Activated CD8-positive, alpha-beta memory T cell treated with anti-CD3 and anti-CD28 coated beads for 48 hours (primary cell): ENCODE measurements around the gene TMEM250.

Experiments
- DNase-seq, 3 experiments: peaks; one replicate each; pipeline ENCODE4 v3.0.0-alpha.2; 2020; ENCODE audit warnings: low read depth in 2 of 3, low spot score in 2 of 3

TMEM250 gene

GRCh38 chr9:136096505-136097001, 22.1 kb downstream of the TMEM250 start:
- DNase-seq, result no peak

- no peak for DNase-seq
These were observed 23.3 kb downstream of the TMEM250 start, which contains the start of gene NACC2 for GRCh38 chr9:136095070-136096058. TSS of gene NACC2 (minus strand) at chr9:136095289. CDS start at chr9:136050521, 44,768 bp downstream.

GRCh38 chr9:136093995-136094881, 24.4 kb downstream of the TMEM250 start:
- no peak for DNase-seq

- no peak for DNase-seq
These were observed 25.2 kb downstream of the TMEM250 start for GRCh38 chr9:136093346-136093986.

- DNase-seq, result no peak
These were observed 25.9 kb downstream of the TMEM250 start for GRCh38 chr9:136092741-136093140.

GRCh38 chr9:136092353-136092650, 26.4 kb downstream of the TMEM250 start:
- DNase-seq, result no peak

- no peak for DNase-seq
These were observed 26.9 kb downstream of the TMEM250 start for GRCh38 chr9:136091582-136092352.

- DNase-seq, result no peak
These were observed 27.7 kb downstream of the TMEM250 start for GRCh38 chr9:136090768-136091581.

GRCh38 chr9:136090056-136090735, 28.5 kb downstream of the TMEM250 start:
- DNase-seq, result no peak

- no peak for DNase-seq
These were observed 29.0 kb downstream of the TMEM250 start for GRCh38 chr9:136089697-136090045.

GRCh38 chr9:136088939-136089696, 29.6 kb downstream of the TMEM250 start:
- no peak for DNase-seq

GRCh38 chr9:136088481-136088938, 30.2 kb downstream of the TMEM250 start:
- DNase-seq, result no peak

GRCh38 chr9:136087741-136088480, 30.8 kb downstream of the TMEM250 start:
- DNase-seq, result no peak

- no peak for DNase-seq
These were observed 31.5 kb downstream of the TMEM250 start for GRCh38 chr9:136086951-136087740.

GRCh38 chr9:136086213-136086881, 32.3 kb downstream of the TMEM250 start:
- DNase-seq, result no peak

- DNase-seq, result no peak
These were observed 32.9 kb downstream of the TMEM250 start for GRCh38 chr9:136085815-136086212.
